SK-N-SH treated with all-trans-retinoic acid at 6 μM for 48 hours (cell line): ENCODE data around the gene HMX2.

ENCODE experiments used
- ATAC-seq: fragments of 200-7000 bp; cut with Tn5 transposase; 3 replicates; pipeline ENCODE4 v1.9.1; 2020; ENCODE audit warnings: mild to moderate bottlenecking, moderate library complexity
- ARNTL ChIP-seq: fragments of 450-650 bp; formaldehyde crosslinking; IDR thresholded peaks from 2 replicates; pipeline ENCODE4 v1.5.0; 2020; ENCODE audit warnings: low read depth, mild to moderate bottlenecking, moderate library complexity, borderline replicate concordance
- BACH2 ChIP-seq: fragments of 250-450 bp; sonication (Bioruptor Pico); IDR thresholded peaks from 2 replicates; pipeline ENCODE4 v1.9.0; 2021; ENCODE audit warnings: mild to moderate bottlenecking, borderline replicate concordance
- CSDC2 ChIP-seq: fragments of 250-450 bp; sonication (Bioruptor Pico); IDR thresholded peaks from 2 replicates; pipeline ENCODE4 v1.5.0; 2020; ENCODE audit warnings: mild to moderate bottlenecking, moderate library complexity
- ESRRG ChIP-seq: fragments of 250-450 bp; sonication (Bioruptor Pico); IDR thresholded peaks from 2 replicates; pipeline ENCODE4 v1.6.1; 2021; ENCODE audit warnings: mild to moderate bottlenecking
- ISL1 ChIP-seq: fragments of 250-450 bp; sonication (Bioruptor Pico); IDR thresholded peaks from 2 replicates; pipeline ENCODE4 v2.1.2; 2022; ENCODE audit warnings: mild to moderate bottlenecking, moderate library complexity
- OSR1 ChIP-seq: fragments of 250-450 bp; sonication (Bioruptor Pico); IDR thresholded peaks from 2 replicates; pipeline ENCODE4 v1.8.0; 2022; ENCODE audit warnings: moderate library complexity, mild to moderate bottlenecking, inconsistent platforms
- PPARA ChIP-seq: fragments of 250-450 bp; sonication (Bioruptor Pico); IDR thresholded peaks from 2 replicates; pipeline ENCODE4 v1.5.0; 2020; ENCODE audit warnings: mild to moderate bottlenecking, borderline replicate concordance
- RARB ChIP-seq: fragments of 250-450 bp; sonication (Bioruptor Pico); IDR thresholded peaks from 2 replicates; pipeline ENCODE4 v1.8.0; 2021; ENCODE audit warnings: mild to moderate bottlenecking, moderate library complexity
- SNAI2 ChIP-seq: fragments of 250-450 bp; sonication (Bioruptor Pico); IDR thresholded peaks from 2 replicates; pipeline ENCODE4 v1.5.0; 2020; ENCODE audit warnings: mild to moderate bottlenecking, moderate library complexity
- TCF4 ChIP-seq: fragments of 250-450 bp; sonication (Bioruptor Pico); IDR thresholded peaks from 2 replicates; pipeline ENCODE4 v1.8.0; 2021; ENCODE audit warnings: mild to moderate bottlenecking, moderate library complexity, borderline replicate concordance
- TOX ChIP-seq: fragments of 250-450 bp; sonication (Bioruptor Pico); IDR thresholded peaks from 2 replicates; pipeline ENCODE4 v1.8.0; 2021; ENCODE audit warnings: mild to moderate bottlenecking, moderate library complexity, borderline replicate concordance
- TSHZ2 ChIP-seq: fragments of 250-450 bp; sonication (Bioruptor Pico); IDR thresholded peaks from 2 replicates; pipeline ENCODE4 v1.5.0; 2020; ENCODE audit warnings: mild to moderate bottlenecking, moderate library complexity
- ZFP3 ChIP-seq: fragments of 250-450 bp; sonication (Bioruptor Pico); IDR thresholded peaks from 2 replicates; pipeline ENCODE4 v1.5.0; 2020; ENCODE audit warnings: mild to moderate bottlenecking, moderate library complexity
- ZFP30 ChIP-seq: fragments of 450-650 bp; formaldehyde crosslinking; IDR thresholded peaks from 2 replicates; pipeline ENCODE4 v1.5.0; 2022; ENCODE audit warnings: mild to moderate bottlenecking, moderate library complexity
- ZNF565 ChIP-seq: fragments of 450-650 bp; formaldehyde crosslinking; conservative IDR thresholded peaks from 2 replicates; pipeline ENCODE4 v1.5.0; 2020; ENCODE audit warnings: low read depth, mild to moderate bottlenecking, moderate library complexity
- ZNF70 ChIP-seq: fragments of 450-650 bp; formaldehyde crosslinking; IDR thresholded peaks from 2 replicates; pipeline ENCODE4 v1.5.0; 2020; ENCODE audit warnings: mild to moderate bottlenecking, moderate library complexity
- ZNF8 ChIP-seq: fragments of 450-650 bp; formaldehyde crosslinking; IDR thresholded peaks from 2 replicates; pipeline ENCODE4 v1.5.0; 2020; ENCODE audit warnings: mild to moderate bottlenecking, moderate library complexity
- TF ChIP-seq, protein P1 (sequence below): fragments of 250-450 bp; sonication (Bioruptor Pico); IDR thresholded peaks from 2 replicates; pipeline ENCODE4 v1.5.1; 2021; ENCODE audit warnings: mild to moderate bottlenecking, moderate library complexity
- TF ChIP-seq, protein P2 (sequence below): fragments of 250-450 bp; sonication (Bioruptor Pico); IDR thresholded peaks from 2 replicates; pipeline ENCODE4 v1.8.0; 2021; ENCODE audit warnings: low read depth, mild to moderate bottlenecking, moderate library complexity, borderline replicate concordance
- TF ChIP-seq, protein P3 (sequence below): fragments of 250-450 bp; sonication (Bioruptor Pico); IDR thresholded peaks from 2 replicates; pipeline ENCODE4 v1.8.0; 2020; ENCODE audit warnings: mild to moderate bottlenecking, moderate library complexity, borderline replicate concordance
- TF ChIP-seq, protein P4 (sequence below): fragments of 250-450 bp; sonication (Bioruptor Pico); IDR thresholded peaks from 2 replicates; pipeline ENCODE4 v1.5.1; 2020; ENCODE audit warnings: low read depth, mild to moderate bottlenecking, moderate library complexity

Gene HMX2

DNA sequence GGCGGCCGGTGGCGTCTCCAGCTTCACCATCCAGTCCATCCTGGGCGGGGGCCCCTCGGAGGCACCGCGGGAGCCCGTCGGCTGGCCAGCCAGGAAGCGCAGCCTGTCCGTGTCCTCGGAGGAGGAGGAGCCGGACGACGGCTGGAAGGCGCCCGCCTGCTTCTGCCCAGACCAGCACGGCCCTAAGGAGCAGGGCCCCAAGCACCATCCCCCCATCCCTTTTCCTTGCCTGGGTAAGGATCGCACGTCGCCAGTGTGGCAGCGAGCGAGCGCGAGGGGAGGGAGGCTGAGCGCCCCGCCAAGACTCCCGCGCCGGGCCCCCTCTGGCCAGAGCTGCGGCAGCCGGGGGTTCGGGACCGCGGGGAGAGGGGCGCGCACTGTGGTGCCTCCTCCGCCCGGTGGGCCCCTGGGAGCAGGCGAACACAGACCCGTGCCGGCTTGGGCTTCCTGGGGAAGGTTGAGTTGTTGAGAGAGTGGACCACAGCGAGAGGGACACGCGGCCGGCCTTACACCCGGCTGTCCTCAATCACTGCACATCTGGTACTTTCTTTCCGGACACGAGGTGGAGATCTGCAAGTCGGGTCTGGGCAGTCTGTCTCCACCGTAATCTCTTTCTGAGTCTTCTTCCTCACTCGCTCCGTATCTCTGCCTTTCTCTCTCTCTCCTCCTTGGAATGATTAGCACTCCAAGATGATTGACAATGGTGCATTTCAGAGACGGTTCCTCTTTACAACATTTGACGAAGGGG, 652 bp downstream of the HMX2 start:
- TF ChIP-seq ZFP30 (CRISPR knock-in tag) (no peak), ZFP3 (no peak), TOX (CRISPR knock-in tag) (no peak), SNAI2 (no peak), CSDC2 (CRISPR knock-in tag) (no peak), TCF4 (CRISPR knock-in tag) (no peak), ISL1 (no peak), ZNF8 (no peak), ZNF70 (CRISPR knock-in tag) (no peak), PPARA (CRISPR knock-in tag) (no peak)
- TF ChIP-seq, protein P1, sequence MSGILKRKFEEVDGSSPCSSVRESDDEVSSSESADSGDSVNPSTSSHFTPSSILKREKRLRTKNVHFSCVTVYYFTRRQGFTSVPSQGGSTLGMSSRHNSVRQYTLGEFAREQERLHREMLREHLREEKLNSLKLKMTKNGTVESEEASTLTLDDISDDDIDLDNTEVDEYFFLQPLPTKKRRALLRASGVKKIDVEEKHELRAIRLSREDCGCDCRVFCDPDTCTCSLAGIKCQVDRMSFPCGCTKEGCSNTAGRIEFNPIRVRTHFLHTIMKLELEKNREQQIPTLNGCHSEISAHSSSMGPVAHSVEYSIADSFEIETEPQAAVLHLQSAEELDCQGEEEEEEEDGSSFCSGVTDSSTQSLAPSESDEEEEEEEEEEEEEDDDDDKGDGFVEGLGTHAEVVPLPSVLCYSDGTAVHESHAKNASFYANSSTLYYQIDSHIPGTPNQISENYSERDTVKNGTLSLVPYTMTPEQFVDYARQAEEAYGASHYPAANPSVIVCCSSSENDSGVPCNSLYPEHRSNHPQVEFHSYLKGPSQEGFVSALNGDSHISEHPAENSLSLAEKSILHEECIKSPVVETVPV, result no peak
- TF ChIP-seq, protein P2, sequence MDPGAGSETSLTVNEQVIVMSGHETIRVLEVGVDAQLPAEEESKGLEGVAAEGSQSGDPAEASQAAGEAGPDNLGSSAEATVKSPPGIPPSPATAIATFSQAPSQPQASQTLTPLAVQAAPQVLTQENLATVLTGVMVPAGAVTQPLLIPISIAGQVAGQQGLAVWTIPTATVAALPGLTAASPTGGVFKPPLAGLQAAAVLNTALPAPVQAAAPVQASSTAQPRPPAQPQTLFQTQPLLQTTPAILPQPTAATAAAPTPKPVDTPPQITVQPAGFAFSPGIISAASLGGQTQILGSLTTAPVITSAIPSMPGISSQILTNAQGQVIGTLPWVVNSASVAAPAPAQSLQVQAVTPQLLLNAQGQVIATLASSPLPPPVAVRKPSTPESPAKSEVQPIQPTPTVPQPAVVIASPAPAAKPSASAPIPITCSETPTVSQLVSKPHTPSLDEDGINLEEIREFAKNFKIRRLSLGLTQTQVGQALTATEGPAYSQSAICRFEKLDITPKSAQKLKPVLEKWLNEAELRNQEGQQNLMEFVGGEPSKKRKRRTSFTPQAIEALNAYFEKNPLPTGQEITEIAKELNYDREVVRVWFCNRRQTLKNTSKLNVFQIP (CRISPR knock-in tag), result no peak
- TF ChIP-seq, protein P3, sequence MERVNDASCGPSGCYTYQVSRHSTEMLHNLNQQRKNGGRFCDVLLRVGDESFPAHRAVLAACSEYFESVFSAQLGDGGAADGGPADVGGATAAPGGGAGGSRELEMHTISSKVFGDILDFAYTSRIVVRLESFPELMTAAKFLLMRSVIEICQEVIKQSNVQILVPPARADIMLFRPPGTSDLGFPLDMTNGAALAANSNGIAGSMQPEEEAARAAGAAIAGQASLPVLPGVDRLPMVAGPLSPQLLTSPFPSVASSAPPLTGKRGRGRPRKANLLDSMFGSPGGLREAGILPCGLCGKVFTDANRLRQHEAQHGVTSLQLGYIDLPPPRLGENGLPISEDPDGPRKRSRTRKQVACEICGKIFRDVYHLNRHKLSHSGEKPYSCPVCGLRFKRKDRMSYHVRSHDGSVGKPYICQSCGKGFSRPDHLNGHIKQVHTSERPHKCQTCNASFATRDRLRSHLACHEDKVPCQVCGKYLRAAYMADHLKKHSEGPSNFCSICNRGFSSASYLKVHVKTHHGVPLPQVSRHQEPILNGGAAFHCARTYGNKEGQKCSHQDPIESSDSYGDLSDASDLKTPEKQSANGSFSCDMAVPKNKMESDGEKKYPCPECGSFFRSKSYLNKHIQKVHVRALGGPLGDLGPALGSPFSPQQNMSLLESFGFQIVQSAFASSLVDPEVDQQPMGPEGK (CRISPR knock-in tag), result no peak
- ATAC-seq, result peak; percentile 13

GRCh38 chr10:123149162-123149567, 1.2 kb downstream of the HMX2 start:
- ATAC-seq, result no peak
- TF ChIP-seq ZFP30 (CRISPR knock-in tag), result no peak
- no peak for TF ChIP-seq CSDC2 (CRISPR knock-in tag)
- TF ChIP-seq ARNTL (CRISPR knock-in tag), result no peak
- TF ChIP-seq, protein P3 (CRISPR knock-in tag), result no peak
- no peak for TF ChIP-seq ESRRG (CRISPR knock-in tag)
- TF ChIP-seq PPARA (CRISPR knock-in tag), result no peak
- no peak for TF ChIP-seq SNAI2
- TF ChIP-seq, protein P1, result no peak
- no peak for TF ChIP-seq ZNF565
- TF ChIP-seq TSHZ2, result no peak
- TF ChIP-seq, protein P4, sequence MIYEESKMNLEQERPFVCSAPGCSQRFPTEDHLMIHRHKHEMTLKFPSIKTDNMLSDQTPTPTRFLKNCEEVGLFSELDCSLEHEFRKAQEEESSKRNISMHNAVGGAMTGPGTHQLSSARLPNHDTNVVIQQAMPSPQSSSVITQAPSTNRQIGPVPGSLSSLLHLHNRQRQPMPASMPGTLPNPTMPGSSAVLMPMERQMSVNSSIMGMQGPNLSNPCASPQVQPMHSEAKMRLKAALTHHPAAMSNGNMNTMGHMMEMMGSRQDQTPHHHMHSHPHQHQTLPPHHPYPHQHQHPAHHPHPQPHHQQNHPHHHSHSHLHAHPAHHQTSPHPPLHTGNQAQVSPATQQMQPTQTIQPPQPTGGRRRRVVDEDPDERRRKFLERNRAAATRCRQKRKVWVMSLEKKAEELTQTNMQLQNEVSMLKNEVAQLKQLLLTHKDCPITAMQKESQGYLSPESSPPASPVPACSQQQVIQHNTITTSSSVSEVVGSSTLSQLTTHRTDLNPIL, result no peak
- no peak for TF ChIP-seq ZFP3
- TF ChIP-seq OSR1 (CRISPR knock-in tag), result no peak
- no peak for TF ChIP-seq ZNF70 (CRISPR knock-in tag)
- TF ChIP-seq TOX (CRISPR knock-in tag), result no peak
- TF ChIP-seq ZNF8, result no peak
- TF ChIP-seq BACH2 (CRISPR knock-in tag), result no peak
- TF ChIP-seq RARB (CRISPR knock-in tag), result no peak
- TF ChIP-seq, protein P2 (CRISPR knock-in tag), result no peak
- TF ChIP-seq, all 23 proteins: peak for 0
